Measurements from ENCODE around the gene FKBP8. TPM values are rescaled to one million over a fixed set of nuclear protein-coding genes. Genes with fewer than 3 reads are reported as not detected.

Gene FKBP8
- total RNA-seq, 2 donors from 2014 or later = 189 to 224 TPM

- intact Hi-C loops (cut with DNase I) = loop anchor here in 1 of 2 donors (5.0 kb wide), 1 partner anchor 35 kb away; no protein-coding TSS in a partner anchor
- DNase-seq (ENCODE audit: low spot score) = no peak
These were observed 36.2 kb downstream of the FKBP8 start for GRCh38 chr19:18507021-18507726.

- no peak for DNase-seq (ENCODE audit: low spot score)
- intact Hi-C loops (cut with DNase I) = loop anchor here in 1 of 2 donors (5.0 kb wide), 1 partner anchor 34 kb away; no protein-coding TSS in a partner anchor
These were observed 37.1 kb downstream of the FKBP8 start for GRCh38 chr19:18506101-18506930.

- DNase-seq (ENCODE audit: low spot score) = no peak
- intact Hi-C loops (cut with DNase I) = loop anchor here in 1 of 2 donors (5.0 kb wide), 1 partner anchor 33 kb away; no protein-coding TSS in a partner anchor
These were observed 38.3 kb downstream of the FKBP8 start for GRCh38 chr19:18504886-18505610.

GRCh38 chr19:18503971-18504885 lies 39.1 kb downstream of the FKBP8 start:
- no peak for DNase-seq (ENCODE audit: low spot score)
- intact Hi-C loops (cut with DNase I) = no loop called here

- intact Hi-C loops (cut with DNase I) = no loop called here
These were observed 39.9 kb downstream of the FKBP8 start for GRCh38 chr19:18503337-18503970.

DNA sequence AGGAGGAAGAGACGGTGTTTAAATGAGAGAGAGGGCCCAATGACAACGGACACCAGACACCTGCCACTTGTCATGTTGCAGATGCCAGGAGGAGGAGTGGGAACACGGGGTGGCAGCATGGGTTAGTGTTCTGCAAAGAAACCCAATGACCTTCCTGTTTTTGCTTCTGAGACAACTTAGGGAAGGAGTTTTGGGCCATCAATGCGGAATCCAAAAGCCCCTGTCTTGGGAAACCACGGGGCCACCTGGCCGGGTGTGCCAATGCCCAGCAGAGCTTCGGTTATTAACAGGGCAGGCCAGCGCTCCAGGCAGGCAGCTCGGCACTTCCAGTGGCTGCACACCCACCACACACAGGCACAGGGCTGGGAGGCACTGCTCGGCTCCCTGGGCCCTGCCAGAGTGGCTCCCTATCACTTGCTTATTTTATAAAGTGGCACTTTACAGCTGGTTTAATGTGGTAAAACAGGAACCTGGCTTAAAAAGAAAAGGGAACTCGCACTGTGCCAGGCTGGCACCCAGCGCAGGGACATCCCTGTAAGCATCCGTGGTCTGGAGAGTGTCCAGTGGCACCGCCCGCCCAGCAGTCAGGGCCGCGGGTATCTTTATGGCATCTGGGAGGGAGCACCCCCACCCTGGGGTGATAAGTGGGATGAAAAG lies 40.6 kb downstream of the FKBP8 start:
- intact Hi-C loops (cut with DNase I) = no loop called here
- DNase-seq (ENCODE audit: low spot score) = no peak

More at GRCh38 chr19:18503337-18503970, 39.9 kb downstream of the FKBP8 start:
- DNase-seq (ENCODE audit: low spot score) = no peak

GRCh38 chr19:18502246-18502637 lies 41.1 kb downstream of the FKBP8 start:
- DNase-seq (ENCODE audit: low spot score) = no peak
- intact Hi-C loops (cut with DNase I) = no loop called here

GRCh38 chr19:18501832-18502231 lies 41.5 kb downstream of the FKBP8 start:
- intact Hi-C loops (cut with DNase I) = no loop called here
- no peak for DNase-seq (ENCODE audit: low spot score)

GRCh38 chr19:18501351-18501750 lies 42.0 kb downstream of the FKBP8 start:
- intact Hi-C loops (cut with DNase I) = no loop called here
- DNase-seq (ENCODE audit: low spot score) = no peak

DNA sequence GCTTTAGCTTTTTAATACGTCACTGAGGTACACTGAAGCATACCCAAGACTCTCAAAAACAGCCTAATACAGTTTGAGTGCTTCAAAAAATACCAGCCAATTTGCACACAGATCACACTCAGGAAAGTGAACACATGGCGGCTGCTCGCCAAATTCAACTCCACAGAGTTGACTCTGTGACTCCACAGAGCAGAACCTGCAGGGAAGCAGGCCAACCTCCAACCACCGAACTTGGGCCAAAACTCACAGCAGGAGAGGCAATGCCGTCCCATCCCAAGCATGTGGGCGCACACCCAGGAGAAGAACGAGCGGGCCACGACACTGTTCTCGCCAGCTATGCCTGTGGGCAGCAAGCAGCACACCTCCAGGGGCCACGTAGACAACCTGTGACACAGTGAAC lies 42.6 kb downstream of the FKBP8 start:
- intact Hi-C loops (cut with DNase I) = no loop called here
- no peak for DNase-seq (ENCODE audit: low spot score)

DNA sequence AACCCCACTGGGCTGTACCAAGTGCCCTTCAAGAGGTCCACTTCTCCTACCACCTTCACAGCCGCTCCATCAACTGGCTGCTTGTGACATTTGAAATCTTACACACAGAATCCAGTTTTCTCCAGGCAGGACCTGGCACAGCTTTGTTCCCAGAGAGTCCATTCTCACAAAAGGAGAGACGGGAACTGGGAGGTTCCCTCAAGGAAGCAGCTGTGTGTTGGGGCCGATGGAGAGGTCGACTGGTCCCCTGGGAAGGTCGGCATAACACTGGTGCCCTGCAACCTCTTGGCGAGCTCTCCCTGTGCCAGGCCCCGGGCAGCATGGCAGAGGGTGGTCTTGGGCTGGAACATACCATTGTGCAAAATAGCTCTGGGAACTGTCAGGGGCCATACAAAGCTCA lies 43.0 kb downstream of the FKBP8 start:
- intact Hi-C loops (cut with DNase I) = no loop called here
- no peak for DNase-seq (ENCODE audit: low spot score)

DNA sequence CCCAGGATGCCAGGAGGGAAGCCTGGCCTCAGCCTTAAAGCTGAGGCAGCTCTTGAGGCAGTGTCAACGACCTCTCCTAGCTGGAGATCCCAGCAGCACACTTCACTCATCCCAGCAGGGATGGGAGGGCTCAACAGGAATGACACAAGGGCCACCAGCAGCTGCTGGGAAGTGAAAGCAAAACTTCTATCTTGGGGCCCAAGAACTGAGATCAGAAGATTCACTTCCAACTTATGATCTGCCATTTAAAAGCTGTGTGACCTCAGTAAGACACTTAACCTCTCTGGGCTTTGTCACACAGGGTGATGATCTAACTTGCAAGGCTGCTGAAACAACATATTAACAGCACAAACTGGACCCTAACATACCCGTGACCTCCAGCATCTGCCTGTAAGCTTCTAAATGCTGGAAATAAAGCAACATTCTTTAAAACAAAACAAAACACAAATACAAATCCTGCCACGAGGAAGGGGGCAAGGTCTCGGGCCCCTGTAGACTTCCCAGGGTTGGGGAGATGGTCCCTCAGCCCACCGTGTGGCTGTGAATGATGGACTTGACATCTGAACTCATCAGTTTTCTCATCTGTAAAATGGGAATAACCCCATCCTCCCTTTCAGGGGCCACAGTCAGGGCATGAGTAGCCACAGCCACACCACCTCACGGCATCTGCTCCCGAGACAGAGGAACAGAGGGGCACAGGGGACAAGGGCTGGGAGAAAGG lies 44.2 kb downstream of the FKBP8 start:
- intact Hi-C loops (cut with DNase I) = no loop called here
- DNase-seq (ENCODE audit: low spot score) = no peak

DNA sequence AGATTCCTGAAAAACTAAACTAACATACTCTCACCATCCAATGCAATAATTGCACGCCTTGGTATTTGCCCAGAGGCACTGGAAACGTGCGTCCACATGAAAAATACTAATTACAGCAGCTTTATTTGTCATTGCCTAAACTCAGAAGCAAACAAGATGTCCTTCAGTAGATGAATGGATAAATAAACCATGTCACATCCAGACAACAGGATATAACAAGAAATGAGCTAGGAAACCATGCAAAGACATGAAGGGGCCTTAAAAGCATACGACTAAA lies 46.5 kb downstream of the FKBP8 start:
- DNase-seq (ENCODE audit: low spot score) = no peak
- intact Hi-C loops (cut with DNase I) = no loop called here

- DNase-seq (ENCODE audit: low spot score) = no peak
- intact Hi-C loops (cut with DNase I) = no loop called here
These were observed 47.0 kb downstream of the FKBP8 start for GRCh38 chr19:18496167-18496979.

- no peak for DNase-seq (ENCODE audit: low spot score)
- intact Hi-C loops (cut with DNase I) = no loop called here
These were observed 48.0 kb downstream of the FKBP8 start for GRCh38 chr19:18495204-18495911.

- DNase-seq (ENCODE audit: low spot score) = no peak
- intact Hi-C loops (cut with DNase I) = no loop called here
These were observed 49.1 kb downstream of the FKBP8 start for GRCh38 chr19:18494267-18494607.
